ENCODE results near the gene LMO1.

GRCh38 chr11:8225589-8226036 is 38.1 kb downstream of the LMO1 start:
- peak; percentile 93 for TF ChIP-seq CTCF (conservative IDR thresholded peaks at IDR 0.05; ENCODE audit: low read length)
- no peak for TF ChIP-seq EZH2phosphoT487 (IDR thresholded peaks at IDR 0.05; ENCODE audit: borderline replicate concordance, low read depth, low read length)

Data from OCI-LY7 (cell line).